SH-SY5Y (cell line): Measurements from ENCODE around the gene ARHGEF28.

ENCODE experiments used
- GATA2 ChIP-seq: IDR thresholded peaks from 2 replicates; pipeline ENCODE4 v1.6.1; 2011; ENCODE audit warnings: mild to moderate bottlenecking, low read depth, low read length
- GATA3 ChIP-seq: IDR thresholded peaks from 2 replicates; pipeline ENCODE4 v1.6.1; 2011; ENCODE audit warnings: low read depth, mild to moderate bottlenecking, low read length, moderate library complexity

Gene ARHGEF28

GRCh38 chr5:73894860-73895259 lies 268.9 kb downstream of the ARHGEF28 start:
- TF ChIP-seq GATA2 (no peak), GATA3 (no peak)

GRCh38 chr5:73895471-73895870 lies 269.5 kb downstream of the ARHGEF28 start:
- TF ChIP-seq GATA3 (no peak), GATA2 (no peak)

GRCh38 chr5:73896097-73896496 lies 270.1 kb downstream of the ARHGEF28 start:
- TF ChIP-seq GATA3 (no peak), GATA2 (no peak)

GRCh38 chr5:73896668-73897067 lies 270.7 kb downstream of the ARHGEF28 start:
- no peak for TF ChIP-seq GATA3

GRCh38 chr5:73897893-73898292 lies 271.9 kb downstream of the ARHGEF28 start:
- TF ChIP-seq GATA3 (no peak), GATA2 (no peak)

GRCh38 chr5:73899055-73899454 lies 273.1 kb downstream of the ARHGEF28 start:
- TF ChIP-seq GATA2 (peak; percentile 60), GATA3 (no peak)

GRCh38 chr5:73899916-73900315 lies 273.9 kb downstream of the ARHGEF28 start:
- no peak for TF ChIP-seq GATA3
- TF ChIP-seq GATA2: no peak

GRCh38 chr5:73900566-73900965 lies 274.6 kb downstream of the ARHGEF28 start:
- TF ChIP-seq GATA3 (no peak), GATA2 (no peak)

- TF ChIP-seq GATA2: no peak
- TF ChIP-seq GATA3: no peak
Observed at GRCh38 chr5:73901043-73901442, 275.0 kb downstream of the ARHGEF28 start.

- TF ChIP-seq GATA3: no peak
- no peak for TF ChIP-seq GATA2
Observed at GRCh38 chr5:73901455-73901854, 275.5 kb downstream of the ARHGEF28 start.

- TF ChIP-seq GATA2 (no peak), GATA3 (no peak)
Observed at GRCh38 chr5:73902327-73903051, 276.5 kb downstream of the ARHGEF28 start.

- no peak for TF ChIP-seq GATA2
Observed at GRCh38 chr5:73903169-73903568, 277.2 kb downstream of the ARHGEF28 start.

- TF ChIP-seq GATA3: no peak
- no peak for TF ChIP-seq GATA2
Observed at GRCh38 chr5:73906277-73906676, 280.3 kb downstream of the ARHGEF28 start.

GRCh38 chr5:73907164-73907563 lies 281.2 kb downstream of the ARHGEF28 start:
- TF ChIP-seq GATA2 (no peak), GATA3 (no peak)

- TF ChIP-seq GATA2: no peak
- TF ChIP-seq GATA3: no peak
Observed at GRCh38 chr5:73908395-73908794, 282.4 kb downstream of the ARHGEF28 start.

GRCh38 chr5:73908846-73909245 lies 282.9 kb downstream of the ARHGEF28 start:
- TF ChIP-seq GATA2 (no peak), GATA3 (no peak)

- TF ChIP-seq GATA2: no peak
- no peak for TF ChIP-seq GATA3
Observed at GRCh38 chr5:73909474-73909873, 283.5 kb downstream of the ARHGEF28 start.
